Measurements from ENCODE around the gene BCL10.

BCL10 gene

DNA sequence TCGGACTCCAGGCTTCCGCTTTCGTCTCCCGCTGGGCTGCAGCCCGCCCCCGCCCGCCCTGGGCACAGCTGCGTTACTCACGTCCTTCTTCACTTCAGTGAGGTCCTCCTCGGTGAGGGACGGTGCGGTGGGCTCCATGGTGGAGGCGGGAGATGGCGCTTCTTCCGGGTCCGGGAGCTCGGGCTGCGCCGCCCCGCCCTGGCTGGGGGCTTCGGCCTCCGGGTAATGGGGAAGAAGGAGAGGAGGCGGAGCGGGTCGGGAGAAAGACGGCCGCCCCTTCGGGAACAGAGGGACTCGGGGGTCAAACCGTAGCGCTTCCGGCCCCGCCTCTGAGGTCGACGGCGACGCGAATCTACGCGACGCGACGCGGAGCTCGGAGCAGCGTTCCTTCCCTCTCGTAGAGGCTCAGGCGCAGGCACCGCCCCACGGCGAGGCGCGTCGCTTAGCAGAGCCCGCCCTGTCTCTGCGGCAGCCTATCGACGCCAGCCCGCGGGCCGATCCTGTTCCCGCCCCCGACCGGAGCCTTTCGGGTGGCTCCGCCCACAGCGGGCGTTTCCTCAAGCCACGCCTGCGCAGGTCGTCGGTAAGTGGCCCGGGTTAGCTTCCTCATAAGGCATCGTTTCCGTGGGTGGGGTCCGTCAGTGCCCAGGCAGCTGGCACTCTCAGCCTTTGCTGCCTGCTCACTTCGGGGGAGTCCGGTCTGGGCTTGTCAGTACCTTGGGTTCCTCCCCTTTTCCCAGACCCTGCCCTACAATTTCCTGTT is at the start of gene BCL10:
TSS of gene BCL10 (minus strand) at position 418 of the 763 bp plus-strand sequence. CDS start at position 138, 280 bp downstream.
- DNase-seq (ENCODE audit: low spot score) = peak; percentile 98

DNA sequence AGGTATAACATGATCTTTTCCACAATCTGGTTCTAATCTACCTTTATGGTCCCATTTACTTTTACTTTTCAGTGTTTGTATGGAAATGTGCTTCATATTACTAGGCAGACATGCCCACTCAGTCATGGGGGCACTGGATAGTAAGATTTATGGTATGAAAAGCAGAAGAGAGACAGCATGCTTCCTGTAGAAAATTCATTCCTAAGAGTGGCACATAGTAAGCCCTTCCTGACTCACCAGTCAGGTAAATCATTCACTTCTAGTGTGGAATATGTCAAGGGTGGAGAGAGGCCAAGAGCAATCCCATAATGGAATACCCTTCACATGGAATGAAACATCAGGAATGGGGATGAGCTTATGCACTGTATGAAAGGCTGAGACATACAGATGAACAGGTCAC is 49.5 kb upstream of the BCL10 start:
- no peak for DNase-seq (ENCODE audit: low spot score)

DNA sequence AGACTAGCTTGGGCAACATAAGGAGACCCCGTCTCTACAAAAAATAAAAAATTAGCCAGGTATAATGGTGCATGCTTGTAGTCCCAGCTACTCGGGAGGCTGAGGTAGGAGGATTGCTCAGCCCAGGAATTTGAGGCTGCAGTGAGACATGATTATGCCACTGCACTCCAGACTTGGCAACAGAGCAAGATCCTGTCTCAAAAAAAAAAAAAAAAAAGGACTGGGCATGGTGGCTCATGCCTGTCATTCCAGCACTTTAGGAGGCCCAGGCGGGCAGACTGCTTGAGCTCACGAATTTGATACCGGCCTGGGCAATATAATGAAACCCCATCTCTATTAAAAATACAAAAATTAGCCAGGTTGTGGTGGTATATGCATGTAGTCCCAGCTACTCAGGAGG is 47.3 kb upstream of the BCL10 start:
- no peak for DNase-seq (ENCODE audit: low spot score)

DNA sequence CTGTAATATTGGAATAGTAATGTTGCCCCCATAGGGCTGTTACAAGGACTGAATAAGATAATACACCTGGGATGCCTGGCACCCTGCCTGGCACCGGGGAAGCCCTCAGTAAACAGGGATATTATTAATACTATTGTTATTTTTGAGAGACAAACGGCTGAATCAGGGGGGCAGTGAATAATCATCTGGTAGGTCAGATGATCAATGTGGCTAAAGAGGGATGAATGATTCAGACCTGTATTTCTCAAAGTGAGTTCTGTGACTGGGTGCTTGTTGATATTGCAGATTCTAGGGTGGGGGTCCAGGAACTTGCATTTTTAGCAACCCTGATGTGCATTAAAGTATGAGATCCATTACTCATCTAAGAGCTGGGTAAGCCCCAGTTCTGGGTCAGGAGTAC is 46.2 kb upstream of the BCL10 start:
- no peak for DNase-seq (ENCODE audit: low spot score)

DNA sequence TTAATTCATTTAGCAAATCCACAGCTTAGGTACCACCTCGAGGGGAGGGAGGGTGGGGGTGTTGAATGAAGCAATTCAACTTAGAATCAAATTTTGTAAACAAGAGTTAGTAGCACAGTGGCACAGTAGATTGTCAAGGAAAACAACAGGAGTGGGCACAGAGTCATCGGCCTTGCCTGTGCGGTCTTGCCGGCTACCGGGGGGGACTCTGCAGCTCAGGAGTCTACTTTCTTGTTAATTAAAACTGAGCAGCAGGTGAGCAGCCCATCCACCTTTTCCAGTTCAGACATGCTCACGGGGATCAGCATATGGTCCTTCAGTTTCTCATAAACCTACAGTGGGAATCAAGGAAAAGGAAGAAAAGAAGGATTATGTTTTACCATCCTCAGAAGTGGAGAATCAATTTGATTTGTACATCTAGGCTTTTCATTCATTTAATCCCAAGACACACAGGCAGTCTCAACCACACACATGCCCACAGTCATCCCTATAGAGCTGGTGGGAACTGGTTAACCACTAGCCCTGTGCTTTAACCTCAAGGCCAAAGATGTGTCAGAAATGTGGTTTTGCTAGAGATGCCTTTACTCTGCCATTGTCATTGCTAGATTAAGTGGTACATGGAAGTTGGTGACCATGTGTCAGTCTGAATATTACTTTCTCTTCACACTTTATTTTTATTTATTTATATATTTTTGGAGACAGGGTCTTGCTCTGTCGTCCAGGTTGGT is 45.0 kb upstream of the BCL10 start:
- DNase-seq (ENCODE audit: low spot score) = no peak

DNA sequence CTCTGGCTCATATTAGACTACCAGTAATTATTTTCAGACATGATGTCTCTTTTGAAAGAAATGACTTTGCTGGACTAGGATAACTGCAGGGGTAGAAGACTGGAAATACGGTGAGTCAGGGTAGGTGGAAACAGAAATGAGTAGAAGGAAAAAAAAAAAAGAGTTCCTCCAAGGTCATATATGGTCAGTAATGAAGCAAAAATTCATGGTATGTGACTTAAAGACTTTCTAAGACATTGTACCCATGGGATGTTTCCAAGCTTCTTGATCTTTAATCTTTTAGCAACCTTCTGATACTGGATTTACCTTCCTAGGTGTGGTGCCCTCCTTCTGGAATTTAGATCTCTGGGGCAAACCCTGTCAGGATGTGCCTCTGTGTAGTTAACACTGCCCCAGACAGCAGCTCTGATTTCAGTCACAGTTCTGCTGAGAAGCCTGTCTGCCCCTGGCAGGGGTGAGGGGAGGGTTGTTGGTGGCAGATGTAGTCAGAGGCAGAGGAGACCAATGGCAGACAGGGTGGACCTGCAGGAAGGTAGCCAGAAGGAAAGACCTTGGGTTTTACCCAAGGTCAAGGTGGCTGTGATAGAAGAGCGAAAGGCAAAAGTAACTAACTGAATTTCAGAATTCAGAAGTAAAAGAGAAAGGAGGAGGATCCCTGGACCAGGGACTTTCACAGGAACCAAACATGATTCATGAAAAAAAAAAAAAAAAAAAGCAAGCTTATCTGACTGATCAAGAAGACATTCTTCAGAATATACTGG is 44.1 kb upstream of the BCL10 start:
- no peak for DNase-seq (ENCODE audit: low spot score)

DNA sequence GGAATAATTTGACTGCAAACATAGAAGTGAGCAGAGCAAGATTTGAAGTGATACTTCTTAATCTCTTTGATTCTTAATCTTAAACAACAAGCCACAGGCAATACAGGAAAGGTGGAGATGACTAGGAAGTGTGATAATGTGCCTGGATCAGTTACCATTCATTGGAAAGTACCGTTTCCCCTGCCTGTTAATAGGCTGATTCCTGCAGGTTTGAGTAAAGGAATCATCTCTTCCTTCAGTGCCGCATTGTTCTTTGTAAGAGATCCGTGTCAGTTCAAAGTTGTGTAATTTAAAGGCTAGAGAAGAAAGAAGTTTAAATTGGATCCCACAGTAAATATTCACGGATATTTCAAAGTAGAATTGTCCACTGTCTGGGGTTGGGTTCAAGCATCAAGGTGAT is 43.5 kb upstream of the BCL10 start:
- DNase-seq (ENCODE audit: low spot score) = no peak

DNA sequence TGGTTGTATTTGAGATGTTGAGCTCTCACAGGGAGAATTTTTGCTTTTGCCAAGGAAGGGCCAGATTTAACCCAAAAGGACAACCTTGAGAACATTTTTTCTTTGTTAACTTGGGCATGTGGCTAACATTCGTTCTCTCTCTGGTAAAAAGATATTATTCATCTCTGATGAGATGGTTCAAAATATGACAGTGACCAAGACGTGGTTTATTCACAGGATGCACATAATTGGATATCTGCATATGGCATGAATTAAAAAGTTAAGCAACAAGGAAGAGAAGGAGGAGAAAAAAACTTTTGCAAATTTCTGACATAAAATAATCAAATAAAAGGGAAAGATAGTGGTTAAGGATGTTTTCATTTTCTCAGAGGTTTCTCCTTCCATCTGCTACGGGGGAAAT is 43.1 kb upstream of the BCL10 start:
- DNase-seq (ENCODE audit: low spot score) = no peak

DNA sequence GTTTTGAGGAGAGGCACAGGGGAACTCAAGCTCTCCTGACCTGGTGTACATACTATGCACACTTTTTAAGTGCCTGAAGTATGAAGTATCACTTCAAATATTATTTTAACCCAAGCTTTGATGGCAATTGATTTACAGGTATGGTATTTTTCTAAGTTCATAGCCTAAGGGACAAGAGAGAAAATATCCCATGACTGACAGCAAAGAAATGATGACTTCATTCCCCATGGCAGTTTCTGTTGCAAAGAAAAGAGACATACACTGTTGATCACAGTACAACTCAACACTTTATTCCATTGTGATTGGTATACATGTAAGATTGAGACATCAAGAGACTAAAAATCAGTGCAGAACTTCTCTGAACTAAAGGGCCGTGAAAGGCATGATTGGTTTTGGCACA is 41.8 kb upstream of the BCL10 start:
- no peak for DNase-seq (ENCODE audit: low spot score)

DNA sequence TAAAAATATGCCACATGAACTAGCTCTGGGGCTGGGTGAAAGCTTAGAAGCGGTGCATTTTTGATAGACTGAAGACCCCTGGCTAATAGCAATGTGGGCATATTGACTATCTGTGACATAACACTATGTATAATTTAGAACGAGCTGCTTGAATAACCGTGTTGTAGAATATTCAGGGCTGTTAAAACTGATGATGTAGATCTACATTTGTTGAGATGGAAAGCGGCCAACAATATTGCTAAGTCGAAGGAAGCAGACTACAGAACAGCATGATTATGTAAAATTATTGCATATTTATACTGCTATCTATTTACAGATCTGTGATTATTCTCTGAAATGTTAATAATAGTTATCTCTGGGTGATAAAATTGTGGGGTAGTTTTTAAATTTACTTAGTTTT is 41.1 kb upstream of the BCL10 start:
- DNase-seq (ENCODE audit: low spot score) = no peak

DNA sequence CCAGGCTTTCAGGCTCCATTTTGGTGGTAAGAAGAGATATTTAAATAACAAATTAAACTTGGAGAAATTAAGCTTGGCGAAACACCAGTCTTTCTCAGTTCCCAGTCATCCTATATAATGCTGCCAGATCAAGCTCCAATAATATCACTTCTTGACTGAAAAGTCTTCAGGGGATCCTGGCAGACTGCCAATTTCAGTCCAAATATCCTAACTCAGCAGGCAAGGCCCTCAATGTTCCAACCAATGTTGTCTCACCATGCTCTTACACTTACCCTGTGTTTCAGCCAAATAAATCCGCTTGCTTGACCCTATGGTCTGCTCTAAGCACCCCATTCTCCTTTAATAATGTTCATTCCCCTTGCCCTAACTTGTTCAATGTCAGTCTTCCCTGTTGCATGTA is 39.9 kb upstream of the BCL10 start:
- DNase-seq (ENCODE audit: low spot score) = no peak

DNA sequence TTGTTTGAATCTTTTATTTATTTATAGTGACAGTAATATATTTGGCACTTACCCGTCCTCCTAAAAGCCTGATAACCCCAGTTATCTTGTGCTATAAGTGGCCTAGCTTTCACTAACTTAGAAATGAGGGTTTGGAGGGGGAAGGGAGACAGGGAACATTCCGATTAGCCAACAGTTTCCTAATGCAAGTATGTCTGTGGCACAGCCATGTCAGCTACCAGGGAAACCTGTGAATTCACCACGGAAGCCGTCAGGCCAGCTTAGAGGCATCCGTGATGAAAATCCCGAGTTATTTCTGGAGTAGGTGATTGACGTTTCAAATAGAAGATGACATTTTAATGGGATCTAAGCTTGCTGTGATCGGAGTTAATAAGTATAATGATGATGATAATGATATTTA is 39.4 kb upstream of the BCL10 start:
- no peak for DNase-seq (ENCODE audit: low spot score)

DNA sequence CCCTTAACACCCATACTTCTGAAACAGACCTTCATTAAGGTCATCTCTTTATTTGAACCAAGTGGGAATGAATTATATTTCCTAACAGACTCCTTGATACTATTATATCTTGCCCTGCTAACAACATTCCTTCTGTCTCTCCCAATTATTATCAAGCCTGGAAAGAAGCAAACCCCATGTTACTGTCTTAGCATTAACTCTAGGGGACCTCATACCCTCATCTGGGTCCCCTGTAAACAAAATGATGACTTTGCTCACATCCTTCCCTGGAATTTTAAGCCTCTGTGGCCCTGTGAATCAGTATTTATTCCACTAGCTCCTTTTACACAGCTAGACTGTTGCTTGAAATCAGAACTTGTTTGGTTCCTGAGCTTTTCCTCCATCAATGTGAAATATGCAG is 38.3 kb upstream of the BCL10 start:
- no peak for DNase-seq (ENCODE audit: low spot score)

DNA sequence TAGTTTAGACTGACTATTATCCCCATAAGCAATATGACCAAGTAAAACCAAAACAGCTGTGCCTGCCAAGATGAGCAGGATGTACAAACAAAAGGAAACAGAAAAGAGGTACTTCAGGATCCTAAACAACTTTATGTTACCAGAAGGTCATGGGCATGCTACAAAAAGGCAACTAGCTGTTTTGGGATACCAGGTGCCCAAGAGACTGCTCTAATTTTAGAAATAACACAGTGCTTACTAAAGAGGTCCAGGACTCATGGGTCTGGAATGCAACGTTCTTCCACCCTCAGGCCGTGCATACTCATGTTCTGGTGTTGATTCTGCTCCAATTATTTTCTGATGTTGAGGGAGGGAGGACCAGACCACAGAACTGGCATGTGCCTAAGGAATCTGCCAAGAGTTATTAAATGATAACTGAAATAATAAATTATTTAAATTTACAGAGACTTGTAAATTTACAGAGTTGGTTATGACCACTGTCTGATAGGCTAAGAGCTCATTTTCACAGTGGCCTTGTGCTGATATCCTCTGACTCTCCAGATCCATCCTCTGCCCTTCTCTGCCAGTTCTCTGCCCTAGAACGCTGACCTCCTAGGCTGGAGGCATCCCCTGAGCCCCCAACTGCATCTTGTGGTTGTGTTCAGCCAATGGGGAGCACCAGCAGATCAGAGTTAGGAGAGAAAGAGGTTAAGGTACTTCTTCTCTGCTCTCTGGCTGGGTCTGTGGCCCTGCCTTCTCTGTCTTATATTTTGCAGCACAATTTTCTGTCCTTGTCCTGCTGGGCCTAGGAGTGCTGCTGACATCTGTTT is 37.7 kb upstream of the BCL10 start:
- no peak for DNase-seq (ENCODE audit: low spot score)

DNA sequence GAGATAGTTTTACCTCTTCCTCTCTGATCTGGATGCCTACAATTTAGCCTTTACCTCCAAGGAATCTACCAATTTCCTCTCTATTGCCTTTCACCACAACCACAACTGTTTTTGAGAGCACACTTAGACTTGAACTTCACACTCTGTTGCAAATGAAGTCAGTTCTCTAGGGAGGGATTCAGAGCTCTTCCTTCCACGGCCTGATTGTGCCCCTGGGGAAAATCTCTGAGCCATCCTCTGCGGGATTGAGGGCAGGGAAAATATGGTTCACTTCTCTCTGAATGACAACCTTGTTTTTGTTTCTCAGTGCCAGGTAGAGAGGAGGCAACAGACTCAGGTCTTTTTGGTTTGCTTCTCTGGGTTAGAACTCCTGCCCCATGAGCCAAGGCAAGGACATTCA is 35.4 kb upstream of the BCL10 start:
- DNase-seq (ENCODE audit: low spot score) = no peak

DNA sequence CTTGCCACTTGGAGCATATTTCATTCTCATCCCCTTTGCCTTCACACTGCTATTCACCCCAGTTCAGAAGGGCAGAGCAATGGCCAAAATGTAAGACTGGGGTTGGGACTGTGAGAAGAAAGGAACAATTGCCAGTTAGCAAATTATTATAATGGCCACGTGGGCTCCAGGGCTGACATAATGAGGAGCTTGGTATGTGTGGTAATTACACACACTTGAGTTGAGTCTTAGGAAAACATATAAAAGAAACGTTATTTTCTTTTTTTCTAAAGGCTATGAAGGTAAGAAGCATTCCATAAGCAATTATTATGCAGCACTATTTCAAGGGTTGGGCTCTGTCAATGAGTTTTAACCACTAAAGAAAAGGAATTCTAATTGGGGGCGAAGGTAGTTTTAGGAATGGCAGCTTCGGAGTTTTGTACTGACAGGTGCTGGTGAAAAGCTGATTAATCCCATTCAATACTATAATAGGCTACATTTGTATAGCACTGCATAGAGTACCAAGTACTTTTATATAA is 32.5 kb upstream of the BCL10 start:
- DNase-seq (ENCODE audit: low spot score) = no peak

DNA sequence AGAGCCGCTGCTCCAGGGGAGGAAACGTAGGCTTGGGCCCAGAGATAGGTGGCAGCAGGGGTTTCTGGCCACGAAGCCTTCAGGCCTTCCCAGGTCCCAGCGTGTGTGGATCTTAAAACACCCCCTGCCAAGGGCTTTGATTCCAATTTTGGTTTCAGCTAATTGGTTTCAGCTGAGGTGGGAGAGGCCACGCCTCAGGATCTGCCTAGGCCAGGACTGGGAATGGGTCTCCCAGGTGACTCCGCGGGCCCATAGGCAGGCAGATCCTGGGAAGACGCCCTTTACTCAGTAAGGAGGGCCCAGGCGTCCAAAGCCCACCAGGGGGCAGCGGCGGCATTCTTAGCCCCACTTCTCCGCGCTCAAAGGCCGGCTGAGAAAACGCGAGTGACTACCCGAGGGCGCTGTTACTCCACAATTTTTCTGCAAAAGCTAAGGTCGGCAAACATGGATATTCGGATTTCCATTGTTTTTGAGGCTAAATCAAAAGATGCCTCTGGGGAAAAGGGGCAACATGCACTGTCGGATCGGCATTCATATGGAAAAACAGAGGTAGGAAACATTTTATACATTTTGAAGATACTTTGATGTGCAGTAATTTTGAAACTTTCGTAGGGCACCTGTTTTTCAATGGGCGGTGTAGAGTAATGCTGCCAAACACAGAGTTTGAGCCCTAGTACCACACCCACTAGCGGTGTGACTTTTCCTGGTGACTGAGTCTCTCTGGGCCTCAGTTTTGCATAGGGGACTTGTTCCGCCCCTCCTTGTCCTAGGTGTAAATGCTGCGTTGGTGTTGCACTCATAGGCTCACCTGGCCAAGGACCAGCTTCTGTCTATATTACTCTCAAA is 31.8 kb upstream of the BCL10 start:
- peak; percentile 84 for DNase-seq (ENCODE audit: low spot score)

DNA sequence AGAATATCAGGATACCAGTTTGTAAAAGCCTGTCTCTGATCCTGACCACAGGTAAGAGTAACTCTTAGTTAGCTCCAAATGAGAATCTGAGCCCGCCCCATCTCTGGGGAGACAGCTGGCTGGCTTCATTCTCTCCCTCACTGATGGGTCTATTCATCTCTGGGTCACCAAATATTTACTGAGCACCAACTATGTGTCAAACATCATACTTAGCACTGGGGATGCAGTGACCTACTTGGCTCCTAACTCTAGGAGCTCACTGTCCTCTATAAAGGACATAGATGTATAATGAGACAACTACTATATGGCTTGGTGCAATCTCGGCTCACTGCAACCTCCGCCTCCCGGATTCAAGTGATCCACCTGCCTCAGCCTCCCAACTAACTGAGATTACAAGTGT is 29.8 kb upstream of the BCL10 start:
- no peak for DNase-seq (ENCODE audit: low spot score)

DNA sequence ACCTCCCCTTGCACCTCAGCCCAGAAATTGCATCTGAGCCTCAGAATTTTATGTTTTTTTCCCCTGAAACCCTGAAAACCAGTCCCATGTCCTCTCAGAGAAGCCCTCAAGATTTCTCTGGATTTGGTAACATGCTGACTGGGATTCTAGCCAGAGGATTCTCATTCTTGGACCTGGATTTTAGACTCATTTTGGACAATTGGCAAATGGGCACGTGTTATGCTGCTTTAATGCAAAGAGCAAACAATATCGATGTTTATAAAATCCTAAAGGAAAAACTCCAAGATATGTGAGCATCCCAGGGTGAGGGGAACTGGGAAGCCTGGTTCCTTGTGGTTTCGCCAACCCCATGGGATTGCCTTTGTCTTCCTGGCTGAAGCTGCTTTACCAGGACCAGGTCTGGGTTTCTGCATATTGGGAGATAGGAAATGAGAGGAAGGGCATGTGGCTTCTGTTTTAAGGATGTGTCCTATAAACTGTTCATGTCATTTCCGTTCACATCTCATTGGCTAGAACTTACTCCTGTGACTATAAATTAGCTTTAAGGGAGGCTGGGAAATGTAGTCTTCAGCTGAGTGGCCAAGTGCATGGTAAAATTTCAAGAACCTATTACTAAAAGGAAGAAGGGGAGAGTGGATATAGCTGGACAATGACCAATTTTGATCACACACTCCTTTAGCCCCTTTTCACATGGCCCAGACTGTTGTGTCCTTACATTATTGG is 27.2 kb upstream of the BCL10 start:
- no peak for DNase-seq (ENCODE audit: low spot score)

DNA sequence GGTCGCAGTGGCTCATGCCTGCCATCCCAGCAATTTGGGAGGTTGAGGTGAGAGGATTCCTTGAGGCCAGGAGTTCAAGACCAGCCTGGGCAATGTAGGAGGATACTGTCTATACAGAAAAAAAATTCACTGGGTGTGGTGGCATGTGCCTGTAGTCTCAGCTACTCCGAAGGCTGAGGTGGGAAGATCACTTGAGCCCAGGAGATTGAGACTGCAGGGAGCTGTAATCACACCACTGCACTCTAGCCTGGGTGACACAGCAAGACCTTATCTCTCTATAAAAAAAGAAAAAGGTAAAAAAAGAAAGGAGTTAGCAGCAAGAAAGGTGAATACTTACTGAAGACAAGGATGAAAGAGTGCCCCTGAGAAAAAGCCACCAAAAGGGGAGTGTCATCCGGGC is 23.7 kb upstream of the BCL10 start:
- DNase-seq (ENCODE audit: low spot score) = no peak
